Naive thymus-derived CD4-positive, alpha-beta T cell (primary cell): ENCODE data around the gene SORBS1. TPM values are rescaled to one million over a fixed set of nuclear protein-coding genes. Genes with fewer than 3 reads are reported as not detected.

Source experiments
- ATAC-seq: fragments of 150-1000 bp; cut with Tn5 transposase; 2 replicates; pipeline ENCODE4 v1.10.0; 2021; ENCODE audit warnings: mild to moderate bottlenecking, moderate library complexity
- CTCF ChIA-PET: fragments of 350-600 bp; sonication (Branson Sonifier 250); formaldehyde crosslinking; loops from one replicate; lab custom pipeline; 2021; ENCODE audit warnings: antibody characterized with exemption; lab: Charles Lee
- POLR2A ChIA-PET: fragments of 350-600 bp; sonication (Branson Sonifier 250); formaldehyde crosslinking; loops from one replicate; lab custom pipeline; 2021; ENCODE audit warnings: antibody characterized with exemption, inconsistent platforms; lab: Charles Lee
- DNase-seq, 9 donors: peaks; one replicate each; pipeline versions ENCODE4 v3.0.0 to v3.0.0-alpha.2; 2020 to 2022; ENCODE audit warnings: mixed read lengths in 1 of 9
- H3K27ac ChIP-seq: one replicate; pipeline ENCODE4 v1.7.0; 2013; ENCODE audit warnings: mild to moderate bottlenecking, low read depth, low read length, moderate library complexity
- H3K27me3 ChIP-seq, 2 donors: one replicate each; pipeline ENCODE4 v1.7.0; 2013; ENCODE audit warnings: low read length in 2 of 2, mild to moderate bottlenecking in 2 of 2, moderate library complexity in 2 of 2; ENCODE audit not compliant: control insufficient read depth in 2 of 2, insufficient read depth in 2 of 2
- H3K36me3 ChIP-seq, 3 experiments: 1 replicate in 2 of 3; 2 replicates in 1 of 3; pipeline ENCODE4 v1.7.0; 2013; ENCODE audit warnings: low read length in 3 of 3, mild to moderate bottlenecking in 3 of 3, moderate library complexity in 1 of 3; ENCODE audit not compliant: insufficient read depth in 3 of 3, control insufficient read depth in 2 of 3
- H3K4me1 ChIP-seq, 2 donors: one replicate each; pipeline ENCODE4 v1.7.0; 2013; ENCODE audit warnings: low read length in 2 of 2, mild to moderate bottlenecking in 2 of 2, moderate library complexity in 1 of 2; ENCODE audit not compliant: control insufficient read depth in 2 of 2, insufficient read depth in 2 of 2
- H3K4me3 ChIP-seq: 2 replicates; pipeline ENCODE4 v1.7.0; 2013; ENCODE audit warnings: mild to moderate bottlenecking, low read length
- H3K9me3 ChIP-seq, 3 experiments: 1 replicate in 2 of 3; 2 replicates in 1 of 3; pipeline ENCODE4 v1.7.0; 2013; ENCODE audit warnings: low read length in 3 of 3; ENCODE audit not compliant: control insufficient read depth in 2 of 3
- H3K27ac Mint-ChIP-seq, 9 donors: one replicate each; pipeline ENCODE4 v1.8.0; 2020 to 2022; ENCODE audit warnings: mixed read lengths in 9 of 9, mild to moderate bottlenecking in 8 of 9, moderate library complexity in 5 of 9, inconsistent platforms in 2 of 9
- H3K27me3 Mint-ChIP-seq, 5 donors: one replicate each; pipeline ENCODE4 v1.8.0; 2021 to 2022; ENCODE audit warnings: mixed read lengths in 5 of 5, mild to moderate bottlenecking in 1 of 5
- H3K36me3 Mint-ChIP-seq, 5 donors: one replicate each; pipeline ENCODE4 v1.8.0; 2020 to 2022; ENCODE audit warnings: mixed read lengths in 5 of 5, mild to moderate bottlenecking in 3 of 5, inconsistent platforms in 1 of 5
- H3K4me1 Mint-ChIP-seq, 7 donors: one replicate each; pipeline ENCODE4 v1.8.0; 2020 to 2022; ENCODE audit warnings: mixed read lengths in 7 of 7, mild to moderate bottlenecking in 3 of 7, inconsistent platforms in 1 of 7
- H3K4me3 Mint-ChIP-seq, 10 donors: one replicate each; pipeline ENCODE4 v1.8.0; 2020 to 2022; ENCODE audit warnings: mild to moderate bottlenecking in 10 of 10, mixed read lengths in 10 of 10, moderate library complexity in 6 of 10, inconsistent platforms in 2 of 10
- H3K9me3 Mint-ChIP-seq, 11 donors: one replicate each; pipeline ENCODE4 v1.8.0; 2020 to 2022; ENCODE audit warnings: mixed read lengths in 11 of 11, mild to moderate bottlenecking in 4 of 11, inconsistent platforms in 1 of 11, moderate library complexity in 1 of 11
- intact Hi-C, 2 donors: fragments of 100-400 bp; cut with micrococcal nuclease; formaldehyde crosslinking; loops; one replicate each; pipeline ENCODE4 v1.15.1; 2023
- polyA plus RNA-seq, 2 donors: library from polyadenylated mRNA; unstranded; fragments of 300-500 nt; fragmentation: Illumina TruSeq; gene quantifications; one replicate each; pipeline ENCODE4 v1.2.3, GENCODE V29; 2021
- total RNA-seq, 6 experiments: library from RNA in 5 of 6; stranded (reverse) in 5 of 6; gene quantifications; 1 replicate in 5 of 6; 2 replicates in 1 of 6; pipeline ENCODE4 v1.2.3 and lab custom pipeline; 2021 to 2026

SORBS1 gene
- total and polyA plus RNA-seq, 7 experiments from 2014 or later, result 0.58 to 1.9 (median 0.95) TPM

GRCh38 chr10:95462740-95463667, 98.2 kb downstream of the SORBS1 start:
- intact Hi-C loops, result no loop called here
- Mint-ChIP-seq H3K4me3 (no peak overlapping the region), H3K27ac (no peak overlapping the region), H3K36me3 (no peaks in the 10 kb centered on the region), H3K27me3 (peaks cover 0 to 16% (median 5%) of the 10 kb centered on the region in 5 donors), H3K4me1 (peaks cover 0 to 5% (median 3%) of the 10 kb centered on the region in 7 donors), H3K9me3 (peaks cover 0 to 2% (median 0%) of the 10 kb centered on the region in 11 donors)
- ChIA-PET CTCF (interaction anchor here (0.6 kb wide), 1 partner anchor 1219 kb away, joined by 4 read pairs; no protein-coding TSS in a partner anchor), POLR2A (no interaction called here)
- Histone ChIP-seq H3K36me3 (no peaks in the 10 kb centered on the region), H3K27ac (no peak overlapping the region), H3K4me3 (no peak overlapping the region), H3K9me3 (no peaks in the 10 kb centered on the region), H3K4me1 (no peaks in the 10 kb centered on the region), H3K27me3 (peaks cover 0 to 3% of the 10 kb centered on the region in 2 donors)
- ATAC-seq, result no peak
- no peak for DNase-seq

- no peaks in the 10 kb centered on the region for H3K36me3 Mint-ChIP-seq
- H3K4me1 Mint-ChIP-seq, result peaks cover 0 to 4% (median 3%) of the 10 kb centered on the region in 7 donors
- no peaks in the 10 kb centered on the region for H3K9me3 ChIP-seq
- no peak for ATAC-seq
- H3K36me3 ChIP-seq, result no peaks in the 10 kb centered on the region
- no peaks in the 10 kb centered on the region for H3K9me3 Mint-ChIP-seq
- no peaks in the 10 kb centered on the region for H3K4me1 ChIP-seq
- no peak for DNase-seq
- intact Hi-C loops, result no loop called here
- H3K27me3 ChIP-seq, result peaks cover 0 to 3% of the 10 kb centered on the region in 2 donors
- H3K27ac ChIP-seq, result no peak overlapping the region
- POLR2A ChIA-PET, result no interaction called here
- no peak overlapping the region for H3K4me3 ChIP-seq
- no peak overlapping the region for H3K4me3 Mint-ChIP-seq
- CTCF ChIA-PET, result no interaction called here
- peaks cover 0 to 20% (median 5%) of the 10 kb centered on the region in 5 donors for H3K27me3 Mint-ChIP-seq
- no peak overlapping the region for H3K27ac Mint-ChIP-seq
Observed at GRCh38 chr10:95461611-95462010, 99.6 kb downstream of the SORBS1 start.

GRCh38 chr10:95459446-95460045, 101.6 kb downstream of the SORBS1 start:
- no peak overlapping the region for H3K27ac ChIP-seq
- ChIA-PET CTCF (interaction anchor here (0.5 to 0.7 kb wide), 3 partner anchors 17 to 45 kb away, joined by 3 to 7 read pairs (median 3); no protein-coding TSS in a partner anchor), POLR2A (no interaction called here)
- no peak for ATAC-seq
- no peak overlapping the region for H3K4me3 Mint-ChIP-seq
- no peaks in the 10 kb centered on the region for H3K4me1 ChIP-seq
- H3K9me3 Mint-ChIP-seq, result no peaks in the 10 kb centered on the region
- no peaks in the 10 kb centered on the region for H3K4me1 Mint-ChIP-seq
- H3K27ac Mint-ChIP-seq, result peak overlapping the region in 1 of 9 donors; percentile 17
- no peaks in the 10 kb centered on the region for H3K36me3 ChIP-seq
- H3K36me3 Mint-ChIP-seq, result no peaks in the 10 kb centered on the region
- H3K9me3 ChIP-seq, result no peaks in the 10 kb centered on the region
- no peak for DNase-seq
- H3K27me3 Mint-ChIP-seq, result peaks cover 0 to 30% (median 10%) of the 10 kb centered on the region in 5 donors
- no peak overlapping the region for H3K4me3 ChIP-seq
- intact Hi-C loops, result no loop called here
- peaks cover 0 to 3% of the 10 kb centered on the region in 2 donors for H3K27me3 ChIP-seq

GRCh38 chr10:95458871-95459270, 102.3 kb downstream of the SORBS1 start:
- Mint-ChIP-seq H3K27me3 (peaks cover 0 to 35% (median 8%) of the 10 kb centered on the region in 5 donors), H3K4me3 (no peak overlapping the region), H3K36me3 (no peaks in the 10 kb centered on the region), H3K27ac (no peak overlapping the region), H3K4me1 (no peaks in the 10 kb centered on the region), H3K9me3 (no peaks in the 10 kb centered on the region)
- ChIA-PET POLR2A (no interaction called here), CTCF (interaction anchor here (0.6 to 0.7 kb wide), 2 partner anchors 16 to 45 kb away, joined by 3 to 7 read pairs; no protein-coding TSS in a partner anchor)
- ATAC-seq (no peak), DNase-seq (no peak)
- intact Hi-C loops, result no loop called here
- H3K4me3 ChIP-seq, result no peak overlapping the region
- H3K27me3 ChIP-seq, result peaks cover 0 to 3% of the 10 kb centered on the region in 2 donors
- no peaks in the 10 kb centered on the region for H3K36me3 ChIP-seq
- no peaks in the 10 kb centered on the region for H3K9me3 ChIP-seq
- H3K4me1 ChIP-seq, result no peaks in the 10 kb centered on the region
- H3K27ac ChIP-seq, result no peak overlapping the region

GRCh38 chr10:95458014-95458413, 103.2 kb downstream of the SORBS1 start:
- H3K27me3 Mint-ChIP-seq, result peaks cover 0 to 35% (median 8%) of the 10 kb centered on the region in 5 donors
- CTCF ChIA-PET, result no interaction called here
- DNase-seq, result no peak

GRCh38 chr10:95457319-95457886, 103.8 kb downstream of the SORBS1 start:
- ATAC-seq (no peak), DNase-seq (no peak)
- Mint-ChIP-seq H3K27ac (no peak overlapping the region), H3K27me3 (peaks cover 0 to 31% (median 7%) of the 10 kb centered on the region in 5 donors), H3K4me3 (no peak overlapping the region), H3K4me1 (no peaks in the 10 kb centered on the region), H3K36me3 (no peaks in the 10 kb centered on the region), H3K9me3 (no peaks in the 10 kb centered on the region)
- Histone ChIP-seq H3K27me3 (peaks cover 0 to 3% of the 10 kb centered on the region in 2 donors), H3K9me3 (no peaks in the 10 kb centered on the region), H3K27ac (no peak overlapping the region), H3K36me3 (no peaks in the 10 kb centered on the region), H3K4me3 (no peak overlapping the region), H3K4me1 (no peaks in the 10 kb centered on the region)
- intact Hi-C loops, result no loop called here
- CTCF ChIA-PET, result no interaction called here
- POLR2A ChIA-PET, result no interaction called here

More at GRCh38 chr10:95458014-95458413, 103.2 kb downstream of the SORBS1 start:
- ATAC-seq, result no peak
- Mint-ChIP-seq H3K4me1 (no peaks in the 10 kb centered on the region), H3K4me3 (no peak overlapping the region), H3K27ac (no peak overlapping the region), H3K36me3 (no peaks in the 10 kb centered on the region), H3K9me3 (no peaks in the 10 kb centered on the region)
- no peak overlapping the region for H3K27ac ChIP-seq
- intact Hi-C loops, result no loop called here
- no peaks in the 10 kb centered on the region for H3K36me3 ChIP-seq
- no peak overlapping the region for H3K4me3 ChIP-seq
- no peaks in the 10 kb centered on the region for H3K4me1 ChIP-seq
- H3K9me3 ChIP-seq, result no peaks in the 10 kb centered on the region
- peaks cover 0 to 3% of the 10 kb centered on the region in 2 donors for H3K27me3 ChIP-seq
- POLR2A ChIA-PET, result no interaction called here
